Measurements from ENCODE around the gene MARCHF10.
A peak's percentile ranks its signal among the peaks of the same experiment; 100 is the strongest.

The MARCHF10 gene

DNA sequence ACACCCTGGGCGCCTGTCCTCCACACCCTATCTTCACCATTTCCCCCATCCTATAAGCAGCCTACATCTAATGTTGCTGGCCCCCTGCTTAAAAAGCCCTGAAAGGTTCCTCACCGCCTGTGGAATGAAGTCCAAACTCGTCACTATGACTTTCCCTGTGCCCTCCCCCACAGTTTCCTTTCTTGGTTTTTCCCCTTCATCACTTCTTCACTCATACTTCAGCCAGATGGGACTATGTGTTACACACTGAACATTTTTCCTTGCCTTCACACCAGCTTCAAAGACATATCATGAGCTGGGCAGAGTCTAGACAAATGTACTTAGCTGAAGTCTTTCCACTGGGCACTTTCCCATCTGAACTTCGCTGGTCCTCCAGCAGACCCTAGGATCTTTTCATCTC is 1.5 kb upstream of the MARCHF10 start:
- Mint-ChIP-seq H3K36me3 (ENCODE audit: low read depth) (no peaks in the 10 kb centered on the region), H3K27ac (peak overlapping the region in 2 of 3 experiments; percentile 8 to 33), H3K4me3 (peak overlapping the region; percentile 38 to 44 (median 40)), H3K4me1 (peaks cover 24% of the 10 kb centered on the region), H3K9me3 (peaks cover 9% of the 10 kb centered on the region), H3K27me3 (ENCODE audit: low read depth) (peaks cover 4% of the 10 kb centered on the region)
- TF ChIP-seq CTCF (IDR thresholded peaks at IDR 0.05; ENCODE audit: unreplicated experiment in 3 of 3) = no peak

GRCh38 chr17:62808576-62808970 is 459 bp upstream of the MARCHF10 start:
- Mint-ChIP-seq H3K27me3 (ENCODE audit: low read depth) (peaks cover 4% of the 10 kb centered on the region), H3K36me3 (ENCODE audit: low read depth) (no peaks in the 10 kb centered on the region), H3K4me1 (peaks cover 24% of the 10 kb centered on the region), H3K4me3 (peak overlapping the region; percentile 38 to 45 (median 42)), H3K27ac (peak overlapping the region in 1 of 3 experiments; percentile 11), H3K9me3 (peaks cover 1% of the 10 kb centered on the region)
- no peak for TF ChIP-seq CTCF (IDR thresholded peaks at IDR 0.05; ENCODE audit: unreplicated experiment in 3 of 3)

- peaks cover 14% of the 10 kb centered on the region for H3K27me3 Mint-ChIP-seq (ENCODE audit: low read depth)
- H3K27ac Mint-ChIP-seq = no peak overlapping the region
- no peaks in the 10 kb centered on the region for H3K36me3 Mint-ChIP-seq (ENCODE audit: low read depth)
- no peak overlapping the region for H3K4me3 Mint-ChIP-seq
- no peaks in the 10 kb centered on the region for H3K9me3 Mint-ChIP-seq
- no peak for TF ChIP-seq CTCF (IDR thresholded peaks at IDR 0.05; ENCODE audit: unreplicated experiment in 3 of 3)
- peaks cover 29% of the 10 kb centered on the region for H3K4me1 Mint-ChIP-seq
Measured at GRCh38 chr17:62805234-62805633, 2.9 kb downstream of the MARCHF10 start.

DNA sequence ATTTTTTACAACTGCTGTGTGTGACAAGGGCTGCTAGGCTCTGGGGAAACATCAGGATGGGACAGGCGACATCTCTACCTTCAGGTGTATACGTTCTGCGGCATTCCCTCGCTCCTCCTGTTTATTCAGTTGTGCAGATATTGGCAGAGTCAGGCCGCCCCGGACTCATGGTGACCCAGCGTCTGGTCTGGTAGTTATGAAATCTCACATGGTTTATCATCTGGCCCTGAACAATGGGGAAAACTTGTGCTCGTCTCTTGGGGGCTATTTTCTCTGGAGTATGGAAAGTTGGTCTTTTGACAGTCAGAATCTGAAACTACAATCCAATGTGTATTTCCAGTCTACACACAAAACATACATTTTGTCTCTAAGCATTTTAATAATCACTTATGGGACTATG is 3.3 kb downstream of the MARCHF10 start:
- Mint-ChIP-seq H3K9me3 (no peaks in the 10 kb centered on the region), H3K27me3 (ENCODE audit: low read depth) (peaks cover 15% of the 10 kb centered on the region), H3K4me3 (no peak overlapping the region), H3K27ac (no peak overlapping the region), H3K4me1 (peaks cover 28% of the 10 kb centered on the region), H3K36me3 (ENCODE audit: low read depth) (no peaks in the 10 kb centered on the region)
- no peak for TF ChIP-seq CTCF (IDR thresholded peaks at IDR 0.05; ENCODE audit: unreplicated experiment in 3 of 3)

DNA sequence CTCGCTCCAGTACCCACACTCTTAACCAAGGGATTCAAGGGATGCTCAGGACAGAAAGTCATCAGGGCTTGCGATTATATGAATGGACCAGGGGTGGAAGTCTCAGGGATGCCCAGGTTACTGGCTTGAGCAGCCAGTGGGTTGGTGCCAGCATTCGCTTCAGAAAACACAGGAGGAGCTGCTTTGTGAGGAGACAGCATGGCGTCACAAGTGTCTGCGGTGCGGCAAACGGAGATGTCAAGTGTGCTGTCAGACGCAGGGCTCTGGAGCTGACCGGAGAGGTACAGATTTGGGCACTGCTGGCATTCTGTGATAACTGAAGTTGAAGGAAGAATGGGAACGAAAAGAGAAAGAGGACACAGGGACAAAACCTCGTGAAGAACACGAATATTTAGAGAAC is 4.1 kb downstream of the MARCHF10 start:
- Mint-ChIP-seq H3K9me3 (no peaks in the 10 kb centered on the region), H3K4me3 (no peak overlapping the region), H3K4me1 (peaks cover 23% of the 10 kb centered on the region), H3K27me3 (ENCODE audit: low read depth) (peaks cover 18% of the 10 kb centered on the region), H3K36me3 (ENCODE audit: low read depth) (no peaks in the 10 kb centered on the region), H3K27ac (no peak overlapping the region)
- no peak for TF ChIP-seq CTCF (IDR thresholded peaks at IDR 0.05; ENCODE audit: unreplicated experiment in 3 of 3)

- Mint-ChIP-seq H3K4me1 (peaks cover 23% of the 10 kb centered on the region), H3K27me3 (ENCODE audit: low read depth) (peaks cover 23% of the 10 kb centered on the region), H3K36me3 (ENCODE audit: low read depth) (no peaks in the 10 kb centered on the region), H3K4me3 (no peak overlapping the region), H3K27ac (no peak overlapping the region), H3K9me3 (no peaks in the 10 kb centered on the region)
- TF ChIP-seq CTCF (IDR thresholded peaks at IDR 0.05; ENCODE audit: unreplicated experiment in 3 of 3) = no peak
Measured at GRCh38 chr17:62802561-62803205, 5.4 kb downstream of the MARCHF10 start.

Measured in nephron (organoid).